Thyroid gland (tissue), 4 donors: Measurements from ENCODE around the gene CCNE1.

Source experiments
- CTCF ChIP-seq, 6 experiments: fragments of 200-600 bp in 3 of 6; fragments of 450-650 bp in 3 of 6; sonication (generic) in 3 of 6; IDR thresholded peaks; one replicate each; pipeline ENCODE4 v1.5.1; 2016 to 2019; ENCODE audit warnings: antibody characterized with exemption in 6 of 6, mild to moderate bottlenecking in 2 of 6, inconsistent platforms in 1 of 6, moderate library complexity in 1 of 6
- POLR2A ChIP-seq, 2 donors: fragments of 450-650 bp; IDR thresholded peaks; one replicate each; pipeline ENCODE4 v1.6.1; 2017; ENCODE audit warnings: antibody characterized with exemption in 2 of 2, mild to moderate bottlenecking in 2 of 2, moderate library complexity in 1 of 2

- no peak for TF ChIP-seq CTCF (IDR thresholded peaks at IDR 0.05)
- TF ChIP-seq POLR2A (IDR thresholded peaks at IDR 0.05): no peak
These were observed 25.7 kb downstream of the CCNE1 start for GRCh38 chr19:29837448-29837981.
